GM21825 (cell line): ENCODE data around the gene QKI.
"Not testable (repeated sequence)": the region's sequence is repeated elsewhere in the genome, so short reads cannot be mapped to it uniquely, and the experiment has no call there.

Experiments
- ATAC-seq: cut with Tn5 transposase; IDR thresholded peaks from one replicate; pipeline ENCODE4 v1.9.1; 2021; ENCODE audit warnings: mild to moderate bottlenecking, moderate library complexity; ENCODE audit not compliant: unreplicated experiment

QKI gene

DNA sequence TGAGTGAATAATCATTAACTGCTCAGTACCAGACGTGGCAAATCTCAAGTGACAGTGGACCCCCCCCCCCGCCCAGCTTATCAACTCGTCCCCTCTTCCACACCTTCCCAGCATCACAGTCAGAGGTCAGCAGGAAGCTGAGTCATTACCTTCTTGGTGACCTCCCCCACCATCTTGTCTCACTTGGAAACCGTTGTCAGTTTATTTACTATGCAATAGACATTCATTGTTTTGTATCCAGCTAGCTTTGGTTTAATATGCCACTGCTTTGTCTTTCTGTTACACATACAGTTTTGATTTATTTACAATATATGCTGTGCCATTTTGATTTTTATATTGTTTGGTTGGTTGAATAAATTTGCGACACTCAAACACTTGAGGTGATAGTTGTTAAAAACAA, 158.1 kb downstream of the QKI start:
- no peak for ATAC-seq

DNA sequence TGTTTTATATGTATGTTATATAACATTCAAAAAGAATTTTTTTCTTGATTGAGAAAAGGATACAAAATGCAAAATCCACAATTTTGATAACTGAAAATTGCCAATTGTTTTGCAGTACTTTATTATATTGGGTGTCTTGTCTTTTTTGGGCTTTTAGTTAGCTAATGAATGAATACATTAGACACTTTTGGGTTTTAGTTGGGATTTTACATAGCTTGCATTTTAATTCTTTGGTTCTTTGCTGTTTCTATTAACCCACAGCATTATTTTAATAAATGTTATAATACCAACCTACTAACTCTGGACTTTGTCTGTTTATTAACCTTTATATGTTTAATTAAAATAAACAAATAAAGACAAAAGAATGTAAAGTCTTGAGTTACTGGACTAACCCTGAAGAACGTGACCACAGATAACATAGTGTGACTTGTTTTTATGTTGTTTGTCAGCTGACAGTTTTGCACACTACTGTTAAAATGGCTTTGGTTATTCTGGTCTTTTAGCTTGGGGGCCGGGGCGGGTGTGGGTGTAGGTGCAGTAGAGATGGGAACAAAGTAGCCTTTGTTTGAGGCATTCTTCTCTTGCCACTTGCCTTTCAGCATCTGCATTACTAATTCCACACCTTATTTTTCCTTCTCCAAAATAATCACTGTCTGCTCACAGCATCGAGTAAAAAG, 159.1 kb downstream of the QKI start:
- ATAC-seq = no peak

DNA sequence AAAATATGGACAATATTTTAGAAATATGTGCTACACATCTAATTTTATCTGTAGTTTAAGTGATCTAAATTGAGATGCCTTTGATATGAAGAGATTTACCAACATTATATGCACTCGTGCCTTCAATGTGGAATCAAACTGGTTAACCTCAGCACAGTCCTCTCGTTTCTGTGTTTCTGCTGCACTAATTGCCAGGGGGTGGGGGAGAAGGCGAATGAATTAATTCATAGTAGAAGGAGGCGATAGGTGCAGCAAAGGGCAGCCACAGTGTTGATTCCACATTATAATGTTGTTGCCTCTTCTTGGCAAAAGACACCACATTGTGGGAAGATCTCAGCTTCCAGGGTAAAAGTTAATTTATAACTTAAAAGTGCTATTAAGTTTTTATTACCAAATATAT, 161.6 kb downstream of the QKI start:
- no peak for ATAC-seq

DNA sequence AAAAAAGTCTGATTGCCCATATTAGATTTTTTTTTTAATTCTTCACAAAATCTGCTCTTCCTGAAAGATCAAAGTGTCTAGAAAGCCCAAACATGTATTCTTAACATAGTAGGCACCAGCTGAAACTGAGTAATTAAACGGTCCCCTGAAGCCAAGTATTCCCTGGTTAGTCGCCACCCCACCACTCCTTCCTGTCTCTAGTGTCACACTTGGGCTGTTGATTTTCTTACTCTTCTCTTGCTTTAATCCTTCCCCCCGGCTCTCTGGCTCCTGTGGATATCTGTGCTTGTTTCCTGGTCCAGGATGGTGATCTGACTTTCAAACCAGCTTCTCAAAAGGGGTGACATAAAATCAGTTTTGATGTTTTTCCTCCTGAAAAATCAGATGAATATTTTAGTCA, 162.9 kb downstream of the QKI start:
- no peak for ATAC-seq

DNA sequence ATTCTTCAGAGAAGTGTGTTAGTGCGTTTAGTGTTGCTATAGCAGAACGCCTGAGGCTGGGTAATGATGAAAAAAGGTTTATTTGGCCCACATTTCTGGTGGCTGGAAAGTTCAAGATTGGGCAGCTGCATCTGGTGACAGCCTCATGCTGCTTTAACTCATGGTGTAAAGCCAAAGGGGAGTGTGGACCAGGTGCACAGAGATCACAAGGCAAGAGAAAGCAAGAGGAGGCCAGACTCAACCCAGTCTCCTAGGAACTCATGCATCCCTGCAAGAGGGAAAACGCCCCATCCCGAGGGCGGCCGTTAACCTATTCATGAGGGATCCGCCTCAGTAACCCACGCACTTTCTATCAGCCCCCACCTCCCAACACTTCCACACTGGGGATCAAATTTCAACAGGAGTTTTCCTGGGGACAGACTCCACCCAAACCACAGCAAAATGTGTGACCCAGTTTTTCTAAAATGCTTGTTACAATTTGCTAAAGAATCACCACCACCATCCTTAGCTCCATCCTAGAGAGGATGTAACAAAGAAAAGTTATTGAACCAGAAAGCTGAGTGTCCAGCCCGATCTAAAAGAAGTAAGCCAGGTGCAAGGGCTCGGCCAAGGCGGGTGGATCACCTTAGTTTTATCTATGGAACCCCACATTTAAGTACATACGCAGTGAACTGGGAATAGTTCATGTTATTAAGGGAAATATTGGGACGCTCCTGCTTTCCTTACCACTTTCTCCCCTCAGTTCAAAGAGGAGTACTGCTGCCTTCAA, 164.8 kb downstream of the QKI start:
- ATAC-seq = no peak

DNA sequence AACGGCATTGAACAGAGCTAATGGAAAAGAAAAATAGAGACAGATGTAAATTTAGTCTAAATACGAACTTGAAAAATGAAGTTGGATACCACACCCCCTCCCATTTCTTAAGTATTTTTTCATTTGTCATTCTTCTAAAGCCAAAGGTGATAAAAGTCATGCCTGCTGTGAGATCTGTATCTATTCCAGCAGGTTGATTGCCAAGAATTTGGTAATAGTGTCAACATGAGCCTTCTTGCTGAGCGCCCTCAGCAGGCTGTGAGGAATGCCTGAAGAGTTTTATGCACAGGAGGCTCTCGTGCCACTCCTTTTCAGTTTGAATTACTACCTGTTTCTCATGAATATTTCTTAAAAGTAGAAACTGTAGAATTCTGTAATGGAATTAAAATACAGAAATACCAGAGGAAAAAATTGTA, 165.4 kb downstream of the QKI start:
- ATAC-seq = no peak

DNA sequence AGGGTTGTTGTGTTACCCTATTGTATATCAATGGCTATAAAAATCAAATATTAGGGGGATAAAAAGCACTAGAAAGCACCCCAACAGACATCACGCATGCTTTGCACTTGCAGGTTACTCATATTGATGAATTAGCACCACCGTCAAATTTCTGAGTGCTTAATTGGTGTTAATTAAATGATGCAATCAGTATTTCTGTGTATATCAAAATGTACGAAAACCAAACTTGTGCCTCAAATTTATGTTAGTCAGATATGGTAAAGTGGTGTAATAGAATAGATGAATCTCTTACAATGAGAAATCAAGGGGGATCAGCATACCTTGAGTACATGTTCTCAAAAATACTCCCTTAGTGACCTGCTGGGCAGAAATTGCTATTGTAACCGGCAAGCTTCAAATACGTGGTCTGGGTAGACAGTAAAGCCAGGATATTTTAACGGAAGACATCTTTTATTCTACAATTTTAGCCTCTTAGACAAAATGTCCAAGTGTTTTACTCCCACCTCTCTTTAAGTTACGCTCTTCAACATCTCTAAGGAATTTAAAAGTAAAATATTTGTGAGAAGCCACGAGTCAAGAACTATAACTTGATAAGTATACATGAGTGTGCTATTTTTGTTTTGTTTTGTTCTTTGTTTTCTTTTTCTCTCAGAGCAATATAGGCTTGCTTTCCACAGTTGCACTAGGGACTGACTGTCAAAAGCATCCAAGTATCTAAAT, 166.0 kb downstream of the QKI start:
- ATAC-seq = no peak

DNA sequence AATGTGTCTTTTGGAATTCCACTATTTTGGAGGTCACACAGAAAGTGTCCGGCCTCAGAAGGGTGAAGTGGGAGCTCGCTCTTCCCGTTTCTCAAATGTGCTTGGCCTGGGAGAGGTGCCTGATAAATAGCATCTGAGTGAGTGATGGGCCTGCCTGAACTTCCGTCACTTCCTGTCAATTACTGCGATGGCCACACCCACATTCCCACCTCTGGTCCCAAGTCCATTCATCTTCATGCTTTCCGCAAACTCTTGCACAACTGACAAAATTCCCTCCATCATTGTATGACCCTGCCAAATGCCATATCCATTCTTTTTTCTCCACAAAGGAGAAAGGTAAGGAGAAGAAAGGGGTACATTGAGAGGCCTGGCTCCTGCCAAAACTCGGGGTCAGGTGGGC, 169.0 kb downstream of the QKI start:
- ATAC-seq = no peak

DNA sequence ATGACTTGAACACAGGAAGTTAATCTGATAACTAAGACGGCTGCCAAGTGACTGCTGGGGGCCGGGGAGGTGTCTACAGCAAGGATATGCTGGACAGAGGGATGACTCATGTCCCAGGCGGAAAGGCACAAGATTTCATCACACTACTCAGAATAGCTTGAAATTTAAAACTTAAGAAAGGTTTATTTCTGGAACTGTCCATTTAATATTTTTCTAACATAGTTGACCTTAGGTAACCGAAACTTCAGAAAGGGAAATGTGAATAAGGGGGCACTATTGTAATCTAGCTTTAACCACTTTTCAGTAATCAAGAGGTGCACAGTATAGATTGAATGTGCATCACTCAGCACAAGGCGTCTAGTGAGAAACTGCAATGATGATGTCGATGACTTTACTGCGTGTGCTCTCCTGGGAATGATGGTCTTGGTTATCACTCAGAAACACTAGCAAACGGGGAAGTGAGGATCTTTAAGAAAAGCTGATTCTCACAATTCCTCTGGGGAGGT, 171.5 kb downstream of the QKI start:
- no peak for ATAC-seq

DNA sequence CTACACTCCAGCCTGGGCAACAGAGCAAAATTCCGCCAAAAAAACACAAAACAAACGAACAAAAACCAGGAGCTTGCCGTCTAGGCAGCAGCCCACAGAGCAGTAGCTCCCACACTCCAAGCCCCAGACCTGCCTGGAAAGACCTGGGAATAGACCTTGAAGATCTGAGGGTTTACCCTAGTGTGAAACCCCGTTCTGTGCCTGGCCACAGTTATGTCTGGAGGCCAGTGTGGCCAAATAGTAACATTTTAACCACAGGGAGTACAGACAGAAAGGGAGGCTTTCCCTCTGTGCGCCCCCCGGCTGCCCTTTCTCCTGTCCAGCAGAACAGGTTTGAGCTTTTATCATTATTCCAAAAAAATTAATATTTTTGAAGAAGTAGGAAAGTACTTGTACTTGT, 172.4 kb downstream of the QKI start:
- ATAC-seq = no peak

DNA sequence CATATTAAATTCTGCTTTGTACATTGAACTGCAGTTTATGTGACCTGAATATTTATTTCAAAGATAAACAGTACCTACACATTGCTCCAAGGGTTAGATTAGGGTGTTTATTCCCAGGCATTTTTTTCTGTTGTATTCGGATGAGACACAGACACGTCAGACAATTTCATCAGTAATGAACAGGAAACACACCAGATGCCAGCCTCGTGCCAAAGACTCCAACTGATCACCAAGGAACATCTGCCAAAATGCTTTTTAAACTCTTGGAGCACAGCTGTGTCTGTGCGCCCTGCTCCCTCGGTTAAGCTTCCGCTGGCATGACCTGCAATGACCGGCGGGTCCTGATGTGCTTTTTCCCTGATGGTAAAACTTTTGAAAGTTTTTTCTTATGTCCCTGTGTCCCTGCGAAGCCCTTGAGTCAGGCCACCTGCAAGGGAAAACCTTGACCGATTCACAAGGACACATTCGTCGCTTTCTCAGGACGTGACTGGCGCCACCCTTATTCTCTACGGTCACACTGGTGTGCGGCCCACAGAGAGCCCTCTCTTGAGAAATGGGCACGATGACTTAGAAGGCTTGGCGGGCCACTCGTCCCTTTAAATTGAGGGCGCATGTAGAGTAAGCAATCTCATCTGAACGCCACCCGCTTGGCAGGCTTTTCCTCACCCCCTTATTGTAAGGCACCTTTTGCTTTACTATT, 173.9 kb downstream of the QKI start:
- ATAC-seq = no peak

DNA sequence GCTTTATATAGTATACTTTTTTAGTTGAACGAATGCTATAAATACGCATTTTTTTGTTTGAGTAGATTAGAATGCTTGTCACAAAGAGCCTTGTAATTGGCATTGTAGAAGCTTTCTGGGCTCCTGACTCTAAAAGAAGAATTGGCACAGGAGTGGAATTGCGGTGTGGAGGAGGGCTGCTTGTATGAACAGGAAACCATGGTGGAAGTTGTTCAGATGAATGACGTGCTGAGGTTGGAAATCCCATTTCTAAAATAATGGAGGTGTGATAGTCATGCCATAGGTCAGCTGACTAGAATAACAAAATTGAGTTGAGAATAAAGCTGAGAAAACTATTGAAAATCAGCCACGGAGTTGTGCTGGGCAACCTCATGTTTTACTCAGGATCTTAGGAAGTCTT, 174.9 kb downstream of the QKI start:
- no peak for ATAC-seq

DNA sequence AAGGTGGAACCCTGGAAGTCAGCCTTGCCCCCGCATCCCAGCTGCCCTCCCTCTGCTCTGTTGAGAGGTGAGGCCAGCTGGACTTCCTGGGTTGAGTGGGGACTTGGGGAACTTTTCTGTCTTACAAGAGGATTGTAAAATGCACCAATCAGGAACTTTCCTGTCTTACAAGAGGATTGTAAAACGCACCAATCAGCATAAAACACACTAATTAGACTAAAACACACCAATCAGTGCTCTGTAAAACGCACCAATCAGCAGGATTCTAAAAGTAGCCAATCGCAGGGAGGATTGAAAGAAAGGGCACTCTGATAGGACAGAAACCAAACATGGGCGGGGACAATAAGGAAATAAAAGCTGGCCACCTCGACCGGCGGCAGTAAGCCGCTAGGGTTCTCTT, 175.6 kb downstream of the QKI start:
- not testable (repeated sequence) for ATAC-seq

DNA sequence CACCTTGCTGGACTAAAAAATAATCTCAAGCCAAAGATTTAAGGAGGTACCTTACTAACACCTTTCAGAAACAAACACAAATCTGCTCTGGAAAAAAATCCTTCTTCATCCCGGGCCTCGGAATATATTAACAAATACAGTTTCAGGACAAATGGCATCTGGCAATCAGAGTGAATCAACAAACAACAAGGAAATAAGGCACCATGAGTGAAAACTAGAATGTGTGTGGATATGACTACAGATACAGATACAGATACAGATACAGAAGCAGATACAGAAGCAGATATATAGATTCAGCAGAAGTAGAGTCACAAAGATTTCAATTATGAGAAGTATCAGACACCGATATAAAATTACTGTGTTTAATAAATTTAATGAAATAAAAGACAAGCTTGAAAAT, 178.4 kb downstream of the QKI start:
- no peak for ATAC-seq

DNA sequence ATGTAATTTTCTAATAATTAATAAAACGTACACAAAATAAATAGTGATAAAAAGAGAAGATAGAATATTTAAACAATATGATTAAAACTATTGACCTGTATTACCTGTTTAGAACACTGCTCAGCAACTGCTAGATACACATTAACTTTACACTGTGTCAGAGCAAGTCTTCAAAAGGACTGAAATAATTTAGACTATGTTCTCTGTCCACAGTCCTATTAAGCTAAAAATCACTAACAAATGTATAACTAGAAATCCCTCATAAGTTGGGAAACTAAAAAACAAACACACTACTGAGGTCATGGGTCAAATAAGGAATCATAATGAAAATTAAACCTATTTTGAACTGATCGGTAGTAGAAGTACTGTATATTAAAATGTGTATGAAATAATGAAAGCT, 181.7 kb downstream of the QKI start:
- no peak for ATAC-seq

DNA sequence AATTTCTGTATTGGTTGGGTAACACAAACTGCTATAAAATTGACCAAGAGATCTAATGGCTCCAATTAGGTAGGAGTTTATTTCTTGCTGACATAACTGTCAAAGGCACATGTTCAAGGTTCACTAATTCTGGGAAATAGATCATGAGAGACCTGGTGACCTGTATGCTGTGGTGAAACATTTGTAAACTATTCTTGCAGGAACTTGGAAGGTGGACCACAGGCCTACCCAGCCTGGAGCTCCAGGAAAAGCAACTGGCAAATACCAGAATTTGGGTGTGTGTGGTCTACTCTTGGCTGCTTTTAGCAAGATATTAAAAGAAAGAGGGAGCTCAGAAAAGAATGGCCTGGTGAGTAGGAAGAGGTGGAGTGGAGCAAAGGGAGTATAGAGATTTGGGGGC, 184.6 kb downstream of the QKI start:
- no peak for ATAC-seq

DNA sequence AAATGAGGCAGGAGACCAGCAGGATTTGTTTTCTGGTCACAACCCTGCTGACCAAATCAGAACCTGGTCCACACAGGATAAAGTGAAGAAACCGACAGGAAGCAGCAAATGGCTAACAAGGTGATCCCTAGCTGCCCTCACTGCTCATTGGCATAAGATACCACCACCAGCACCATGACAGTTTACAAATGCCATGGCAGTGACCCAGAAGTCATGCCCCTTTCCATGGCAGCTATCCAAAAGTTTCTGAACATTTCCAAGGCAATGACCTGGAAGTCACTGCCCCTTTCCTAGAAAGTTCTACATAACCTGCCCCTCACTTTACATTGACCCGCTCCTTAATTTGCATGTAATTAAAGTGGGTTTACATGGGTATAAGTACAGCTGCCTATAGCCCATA, 185.2 kb downstream of the QKI start:
- no peak for ATAC-seq

DNA sequence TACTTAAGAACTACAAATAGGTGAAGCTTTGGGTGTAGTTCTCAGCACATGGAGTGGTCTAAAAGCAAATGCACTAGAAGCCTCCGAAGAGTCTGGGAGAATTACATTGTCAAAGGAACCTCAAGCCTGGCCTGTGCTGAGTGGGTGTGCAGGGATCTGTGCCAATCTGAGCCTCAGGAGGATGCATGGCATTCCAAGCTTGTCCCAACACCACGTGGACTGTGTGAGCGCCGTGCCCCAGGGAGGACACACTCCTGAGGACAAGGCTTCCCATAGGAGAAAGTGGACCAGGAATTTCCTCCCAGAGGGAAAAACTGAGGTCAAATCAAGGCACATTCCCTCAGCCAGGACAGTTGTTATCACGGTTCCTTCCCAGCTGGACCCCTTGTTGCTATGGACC, 185.8 kb downstream of the QKI start:
- ATAC-seq = no peak

DNA sequence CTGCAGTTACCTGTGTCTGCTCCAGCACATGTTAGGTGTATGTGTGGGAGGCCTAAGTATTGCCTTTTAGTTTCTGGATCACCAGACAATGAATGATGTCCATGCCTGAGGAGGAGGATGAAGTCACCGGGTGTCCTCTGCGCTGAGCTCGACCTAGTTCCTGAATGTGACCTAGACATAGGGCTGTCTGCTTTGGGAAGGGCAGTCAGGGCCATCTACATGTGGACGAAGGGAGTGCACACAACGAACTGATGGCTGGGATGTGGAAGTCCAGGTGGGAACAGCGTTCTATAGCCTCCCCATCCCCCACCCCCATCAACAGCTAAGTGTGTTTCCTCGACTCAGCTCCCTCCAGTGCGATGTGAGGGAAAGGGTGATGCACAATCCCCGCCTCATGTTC, 186.3 kb downstream of the QKI start:
- no peak for ATAC-seq

DNA sequence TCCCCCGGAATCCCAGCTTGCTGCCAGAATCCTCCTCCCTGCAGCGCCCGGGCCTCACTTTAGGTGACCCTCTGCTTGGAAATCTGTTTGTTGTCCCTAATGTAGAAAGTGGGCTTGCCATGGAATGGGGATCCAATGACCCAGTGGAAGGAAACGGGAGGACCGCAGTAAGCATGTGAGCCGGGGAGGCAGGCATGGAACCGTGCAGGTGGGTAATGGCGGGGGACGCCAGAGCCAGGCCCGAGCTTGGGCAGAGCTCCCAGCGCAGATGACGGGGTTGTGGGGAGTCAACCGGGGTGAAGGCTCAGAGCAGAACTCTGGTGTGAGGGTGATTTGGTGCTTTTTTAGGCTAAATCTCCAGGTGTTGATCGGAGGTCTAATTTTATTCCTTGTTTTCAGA, 188.3 kb downstream of the QKI start:
- no peak for ATAC-seq

DNA sequence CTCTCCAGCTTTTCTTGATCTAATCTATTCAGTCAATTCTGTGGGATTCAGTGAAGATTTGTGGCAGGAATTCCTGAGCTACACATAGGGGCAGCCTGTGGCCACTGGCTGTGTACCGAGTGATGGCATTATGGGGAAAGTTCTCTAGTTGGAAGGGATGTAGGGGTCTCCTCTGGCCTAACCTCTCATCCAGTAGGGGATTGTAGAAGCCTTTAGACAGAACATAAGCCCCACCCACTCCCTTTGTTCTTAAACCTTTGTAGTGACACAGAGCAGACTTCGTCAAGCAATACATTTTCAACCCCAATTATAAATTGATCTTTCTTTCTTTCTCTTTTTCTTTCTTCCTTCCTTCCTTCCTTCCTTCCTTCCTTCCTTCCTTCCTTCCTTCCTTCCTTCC, 188.9 kb downstream of the QKI start:
- no peak for ATAC-seq
